Measurements from ENCODE around the gene SAP25.

GRCh38 chr7:100577103-100577502 is 3.4 kb upstream of the SAP25 start:
- TF ChIP-seq NANOG (IDR thresholded peaks at IDR 0.05; ENCODE audit: borderline replicate concordance) (no peak), CTCF (conservative IDR thresholded peaks at IDR 0.05; ENCODE audit: low read depth in 2 of 2) (no peak), EZH2 (IDR thresholded peaks at IDR 0.05; ENCODE audit: low read depth, unreplicated experiment) (no peak), POLR2AphosphoS5 (IDR thresholded peaks at IDR 0.05; ENCODE audit: low read depth) (no peak), ZNF462 (CRISPR knock-in tag; IDR thresholded peaks at IDR 0.05) (no peak), REST (IDR thresholded peaks at IDR 0.05; ENCODE audit: unreplicated experiment) (no peak)
